ENCODE measurements around the gene MYLK4. TPM values are rescaled to one million over a fixed set of nuclear protein-coding genes. Genes with fewer than 3 reads are reported as not detected.

The MYLK4 gene
- total RNA-seq, 1 donor from 2014 or later, result 0.23 TPM

- peaks cover 17% of the 10 kb centered on the region for H3K4me1 Mint-ChIP-seq (ENCODE audit: low read depth, unreplicated experiment)
- peaks cover 11% of the 10 kb centered on the region for H3K4me1 ChIP-seq (ENCODE audit: insufficient read depth, low read length)
- no peaks in the 10 kb centered on the region for H4K20me1 ChIP-seq (ENCODE audit: insufficient read depth, low read length)
- no peak for FAIRE-seq
- H3K79me2 ChIP-seq (ENCODE audit: insufficient read depth, low read length), result no peaks in the 10 kb centered on the region
- H3K9me3 ChIP-seq (ENCODE audit: insufficient read depth, low read depth, low read length), result no peaks in the 10 kb centered on the region
- H3K4me3 Mint-ChIP-seq (ENCODE audit: unreplicated experiment), result no peak overlapping the region
- H3K9me3 Mint-ChIP-seq (ENCODE audit: unreplicated experiment), result peaks cover 4% of the 10 kb centered on the region
- H3K27me3 Mint-ChIP-seq (ENCODE audit: low read depth, unreplicated experiment), result peaks cover 3% of the 10 kb centered on the region
- no peak overlapping the region for H3K4me3 ChIP-seq (ENCODE audit: insufficient read depth, low read depth, low read length)
- H3K4me2 ChIP-seq (ENCODE audit: low read length), result no peak overlapping the region
- no peak overlapping the region for H3K27ac Mint-ChIP-seq (ENCODE audit: unreplicated experiment)
- no peak for DNase-seq (ENCODE audit: low read depth)
- no peak for TF ChIP-seq EZH2 (IDR thresholded peaks at IDR 0.05; ENCODE audit: insufficient read depth, low read length)
- TF ChIP-seq CTCF (IDR thresholded peaks at IDR 0.05; ENCODE audit: insufficient read depth, low read depth, low read length), result no peak
- H3K27ac ChIP-seq (ENCODE audit: low read depth, low read length), result no peak overlapping the region
- peaks cover 1% of the 10 kb centered on the region for H3K36me3 Mint-ChIP-seq (ENCODE audit: low read depth, unreplicated experiment)
- no peaks in the 10 kb centered on the region for H3K27me3 ChIP-seq (ENCODE audit: insufficient read depth, low read length)
- H2AFZ ChIP-seq (ENCODE audit: low read depth, low read length), result no peak overlapping the region
- H3K9ac ChIP-seq (ENCODE audit: low read length), result no peak overlapping the region
- H3K36me3 ChIP-seq (ENCODE audit: insufficient read depth, low read length), result no peaks in the 10 kb centered on the region
Measured at GRCh38 chr6:2684766-2685754, 65.7 kb downstream of the MYLK4 start.

- no peak overlapping the region for H3K4me3 Mint-ChIP-seq (ENCODE audit: unreplicated experiment)
- H3K4me3 ChIP-seq (ENCODE audit: insufficient read depth, low read depth, low read length), result no peak overlapping the region
- peaks cover 11% of the 10 kb centered on the region for H3K4me1 ChIP-seq (ENCODE audit: insufficient read depth, low read length)
- no peak for FAIRE-seq
- no peaks in the 10 kb centered on the region for H3K9me3 ChIP-seq (ENCODE audit: insufficient read depth, low read depth, low read length)
- no peaks in the 10 kb centered on the region for H3K36me3 ChIP-seq (ENCODE audit: insufficient read depth, low read length)
- peak overlapping the region; percentile 55 for H3K4me2 ChIP-seq (ENCODE audit: low read length)
- peak; percentile 71 for DNase-seq (ENCODE audit: low read depth)
- H3K27ac Mint-ChIP-seq (ENCODE audit: unreplicated experiment), result no peak overlapping the region
- no peak overlapping the region for H3K27ac ChIP-seq (ENCODE audit: low read depth, low read length)
- H3K4me1 Mint-ChIP-seq (ENCODE audit: low read depth, unreplicated experiment), result peaks cover 17% of the 10 kb centered on the region
- H3K27me3 ChIP-seq (ENCODE audit: insufficient read depth, low read length), result no peaks in the 10 kb centered on the region
- no peak overlapping the region for H3K9ac ChIP-seq (ENCODE audit: low read length)
- H3K27me3 Mint-ChIP-seq (ENCODE audit: low read depth, unreplicated experiment), result peaks cover 3% of the 10 kb centered on the region
- peaks cover 4% of the 10 kb centered on the region for H3K9me3 Mint-ChIP-seq (ENCODE audit: unreplicated experiment)
- H2AFZ ChIP-seq (ENCODE audit: low read depth, low read length), result peak overlapping the region; percentile 25
- TF ChIP-seq EZH2 (IDR thresholded peaks at IDR 0.05; ENCODE audit: insufficient read depth, low read length), result no peak
- TF ChIP-seq CTCF (IDR thresholded peaks at IDR 0.05; ENCODE audit: insufficient read depth, low read depth, low read length), result no peak
- peaks cover 1% of the 10 kb centered on the region for H3K36me3 Mint-ChIP-seq (ENCODE audit: low read depth, unreplicated experiment)
- H3K79me2 ChIP-seq (ENCODE audit: insufficient read depth, low read length), result no peaks in the 10 kb centered on the region
- H4K20me1 ChIP-seq (ENCODE audit: insufficient read depth, low read length), result no peaks in the 10 kb centered on the region
Measured at GRCh38 chr6:2684103-2684749, 66.5 kb downstream of the MYLK4 start.

Measured in astrocyte (in vitro differentiated cells and primary cell).